Endothelial cell of umbilical vein (primary cell): ENCODE data around the gene GRM4. TPM values are rescaled to one million over a fixed set of nuclear protein-coding genes. Genes with fewer than 3 reads are reported as not detected.

Experiments used
- BruUV-seq: library from RNA; stranded (reverse); fragments of 400-500 nt; replicated peaks from 2 replicates; lab custom pipeline; 2021; lab: Mats Ljungman, UMichigan
- CTCF ChIA-PET: fragments of 300-600, 350-600 bp; sonication (Branson Sonifier 250); formaldehyde crosslinking; loops from one replicate; lab custom pipeline; 2021; ENCODE audit warnings: antibody characterized with exemption, inconsistent platforms; lab: Charles Lee
- POLR2A ChIA-PET: fragments of 300-600, 350-600 bp; sonication (Branson Sonifier 250); formaldehyde crosslinking; loops from one replicate; lab custom pipeline; 2021; ENCODE audit warnings: antibody characterized with exemption, inconsistent platforms; lab: Charles Lee
- DNase-seq: peaks from one replicate; pipeline ENCODE4 v3.0.0-alpha.2; 2011; ENCODE audit warnings: low read depth, low spot score
- FAIRE-seq: peaks from 2 replicates; lab custom pipeline; 2011; peaks lifted over from hg19 to GRCh38; lab: Jason Lieb, UNC
- H2AFZ ChIP-seq: 2 replicates; pipeline ENCODE4 v1.6.0; 2012; ENCODE audit warnings: low read depth, low read length, control low read depth, inconsistent platforms
- H3K27ac ChIP-seq: 2 replicates; pipeline ENCODE4 v1.5.1; 2011; ENCODE audit warnings: low read depth, mild to moderate bottlenecking, control low read depth, low read length, moderate library complexity; ENCODE audit not compliant: insufficient read depth
- H3K27me3 ChIP-seq, 2 experiments: 2 replicates each; pipeline versions ENCODE4 v1.6.0 to v1.6.1; 2011; ENCODE audit warnings: low read length in 2 of 2, mixed read lengths in 1 of 2; ENCODE audit not compliant: control insufficient read depth in 2 of 2, insufficient read depth in 2 of 2
- H3K36me3 ChIP-seq, 2 experiments: 2 replicates in 1 of 2; 3 replicates in 1 of 2; pipeline ENCODE4 v1.5.1; 2011; ENCODE audit warnings: low read length in 2 of 2, mild to moderate bottlenecking in 1 of 2, moderate library complexity in 1 of 2; ENCODE audit not compliant: control insufficient read depth in 2 of 2, insufficient read depth in 2 of 2; ENCODE audit errors: extremely low read depth in 1 of 2
- H3K4me1 ChIP-seq: 3 replicates; pipeline ENCODE4 v1.5.1; 2011; ENCODE audit warnings: mild to moderate bottlenecking, low read length; ENCODE audit not compliant: control insufficient read depth, insufficient read depth; ENCODE audit errors: extremely low read depth
- H3K4me2 ChIP-seq: 2 replicates; pipeline ENCODE4 v1.6.1; 2011; ENCODE audit warnings: low read length, control low read depth, mixed read lengths; ENCODE audit not compliant: insufficient read depth
- H3K4me3 ChIP-seq, 3 experiments: fragments of 200-600 bp in 1 of 3; sonication (generic), shearing (Covaris generic) in 1 of 3; replicated peaks in 1 of 3; 2 replicates each; pipeline ENCODE4 v1.5.1; 2011 to 2016; ENCODE audit warnings: control low read depth in 3 of 3, low read length in 3 of 3, mild to moderate bottlenecking in 2 of 3, inconsistent platforms in 1 of 3, low read depth in 1 of 3, moderate library complexity in 1 of 3; ENCODE audit not compliant: insufficient read depth in 1 of 3
- H3K79me2 ChIP-seq: 2 replicates; pipeline ENCODE4 v1.6.0; 2012; ENCODE audit warnings: low read length, inconsistent platforms; ENCODE audit not compliant: control insufficient read depth, insufficient read depth
- H3K9ac ChIP-seq: replicated peaks from 2 replicates; pipeline ENCODE3; 2011; ENCODE audit warnings: low read length, control low read depth; ENCODE audit not compliant: insufficient read depth; ENCODE audit errors: extremely low read depth
- H3K9me1 ChIP-seq: replicated peaks from 3 replicates; pipeline ENCODE4 v1.6.0; 2011; ENCODE audit warnings: mild to moderate bottlenecking, low read length; ENCODE audit not compliant: control insufficient read depth, insufficient read depth; ENCODE audit errors: extremely low read depth
- H3K9me3 ChIP-seq: replicated peaks from 2 replicates; pipeline ENCODE4 v1.5.1; 2012; ENCODE audit warnings: low read length, inconsistent platforms; ENCODE audit not compliant: control insufficient read depth, insufficient read depth
- H4K20me1 ChIP-seq: replicated peaks from 2 replicates; pipeline ENCODE3; 2011; ENCODE audit warnings: mild to moderate bottlenecking, low read length; ENCODE audit not compliant: control insufficient read depth, insufficient read depth; ENCODE audit errors: extremely low read depth
- CTCF ChIP-seq, 2 donors: IDR thresholded peaks; 1 replicate in 1 of 2; 2 replicates in 1 of 2; pipeline ENCODE4 v1.5.1; 2011; ENCODE audit warnings: low read length in 2 of 2, mild to moderate bottlenecking in 2 of 2, moderate library complexity in 2 of 2, control low read depth in 1 of 2, inconsistent platforms in 1 of 2, low read depth in 1 of 2; ENCODE audit not compliant: insufficient read depth in 1 of 2; ENCODE audit errors: extremely low read depth in 1 of 2
- EZH2 ChIP-seq: IDR thresholded peaks from 2 replicates; pipeline ENCODE4 v1.6.1; 2012; ENCODE audit warnings: borderline replicate concordance, low read depth, mild to moderate bottlenecking, moderate library complexity, low read length, inconsistent platforms; ENCODE audit not compliant: severe bottlenecking
- FOS ChIP-seq: IDR thresholded peaks from 2 replicates; pipeline ENCODE4 v1.6.1; 2011; ENCODE audit warnings: mild to moderate bottlenecking, low read length, moderate library complexity, borderline replicate concordance; ENCODE audit not compliant: insufficient read depth
- GATA2 ChIP-seq: IDR thresholded peaks from 2 replicates; pipeline ENCODE4 v1.7.0; 2011; ENCODE audit warnings: low read depth, mild to moderate bottlenecking, moderate library complexity, mixed read lengths, low read length; ENCODE audit not compliant: insufficient read length, insufficient read depth
- JUN ChIP-seq: IDR thresholded peaks from 2 replicates; pipeline ENCODE4 v1.6.1; 2011; ENCODE audit warnings: borderline replicate concordance, low read depth; ENCODE audit not compliant: insufficient read length, insufficient read depth
- MYC ChIP-seq: IDR thresholded peaks from one replicate; pipeline ENCODE4 v1.6.1; 2011; ENCODE audit warnings: mild to moderate bottlenecking, low read depth, low read length
- POLR2A ChIP-seq: IDR thresholded peaks from 2 replicates; pipeline ENCODE4 v1.6.1; 2012; ENCODE audit warnings: low read depth, mild to moderate bottlenecking, control low read depth, low read length
- POLR2AphosphoS5 ChIP-seq: IDR thresholded peaks from 2 replicates; pipeline ENCODE4 v1.6.1; 2012; ENCODE audit warnings: low read depth, mild to moderate bottlenecking, control low read depth, low read length, moderate library complexity; ENCODE audit not compliant: insufficient read depth
- dilution Hi-C: fragments of 300-500 bp; cut with MboI; formaldehyde crosslinking; loops from one replicate; pipeline ENCODE4 v1.15.0; 2019; ENCODE audit warnings: low sequenced_read_pairs; ENCODE audit not compliant: extremely low pct_ligation_motif_present
- intact Hi-C: fragments of 100-400 bp; cut with micrococcal nuclease; formaldehyde crosslinking; loops from one replicate; pipeline ENCODE4 v1.10.0; 2022
- polyA plus RNA-seq, 4 experiments: library from polyadenylated mRNA; depleted of rRNA in 3 of 4; stranded (reverse) in 3 of 4; unstranded in 1 of 4; fragments of >200 nt; gene quantifications; 2 replicates each; pipeline versions ENCODE4 v1.2.1 to v1.2.3, GENCODE V29; 2011 to 2012; ENCODE audit warnings: missing spikeins in 1 of 4
- total RNA-seq: library from RNA; stranded (reverse); gene quantifications from 2 replicates; pipeline ENCODE4 v1.2.3, GENCODE V29; 2021
- TF ChIP-seq, protein P1 (sequence below): IDR thresholded peaks from 2 replicates; pipeline ENCODE4 v1.6.1; 2011; ENCODE audit not compliant: insufficient read depth, insufficient read length

The GRM4 gene
- total and polyA plus RNA-seq, 2 donors (not counting 3 experiments of a cell fraction or from before 2014, with no cell fraction given), result 0.03 TPM; not detected in 1

DNA sequence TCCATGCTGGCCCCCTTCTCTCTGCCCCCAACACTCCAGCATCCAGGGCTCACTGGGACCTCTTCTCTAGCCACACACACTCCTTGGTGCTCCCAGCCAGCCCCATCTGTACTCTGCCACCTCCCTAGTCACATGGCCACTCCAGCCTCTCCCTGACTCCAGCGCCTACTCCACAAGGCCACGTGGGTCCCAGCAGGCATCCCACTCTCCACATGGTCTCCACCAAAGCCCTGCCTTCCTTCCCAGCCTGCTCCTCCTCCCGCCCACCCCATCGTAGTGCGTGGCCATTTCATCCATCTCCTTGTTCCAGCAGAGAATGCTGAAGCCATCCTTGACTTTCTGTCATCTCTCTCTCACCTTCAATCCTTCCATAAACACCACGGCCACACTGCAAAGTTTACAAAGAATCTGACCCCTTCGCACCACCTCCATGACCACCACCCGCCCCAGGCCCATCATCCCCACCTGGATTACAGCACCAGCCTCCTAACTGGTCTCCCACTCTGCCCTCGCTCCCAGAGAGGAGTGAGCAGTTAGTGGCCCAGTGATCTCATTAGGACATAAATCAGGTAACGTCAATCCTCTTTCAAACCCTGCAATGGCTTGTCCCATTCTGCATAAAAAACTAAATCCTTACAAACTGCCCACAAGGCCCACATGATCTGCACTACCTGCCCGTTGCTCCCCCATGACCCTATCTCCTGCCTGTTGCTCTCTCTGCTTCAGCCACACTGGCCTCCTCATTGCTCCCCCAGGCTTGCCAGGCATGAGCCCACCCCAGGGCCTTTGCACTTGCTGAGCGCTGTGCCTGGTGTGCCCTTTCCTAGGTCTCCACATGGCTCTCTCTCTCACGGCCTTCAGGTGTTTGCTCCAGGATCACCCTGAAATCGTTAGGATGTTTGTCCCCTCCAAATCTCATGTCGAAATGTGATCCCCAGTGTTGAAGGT is 96.2 kb downstream of the GRM4 start:
- Histone ChIP-seq H3K4me2 (no peak overlapping the region), H4K20me1 (no peaks in the 10 kb centered on the region), H3K36me3 (no peaks in the 10 kb centered on the region), H3K79me2 (no peaks in the 10 kb centered on the region), H3K9me3 (no peaks in the 10 kb centered on the region), H3K9ac (no peak overlapping the region), H3K27me3 (peaks cover 1 to 3% of the 10 kb centered on the region in 2 experiments), H3K27ac (no peak overlapping the region), H3K9me1 (no peaks in the 10 kb centered on the region), H3K4me3 (no peak overlapping the region), H2AFZ (no peak overlapping the region), H3K4me1 (no peaks in the 10 kb centered on the region)
- TF ChIP-seq EZH2, result no peak
- no peak for TF ChIP-seq POLR2AphosphoS5
- TF ChIP-seq POLR2A, result no peak
- TF ChIP-seq, protein P1, sequence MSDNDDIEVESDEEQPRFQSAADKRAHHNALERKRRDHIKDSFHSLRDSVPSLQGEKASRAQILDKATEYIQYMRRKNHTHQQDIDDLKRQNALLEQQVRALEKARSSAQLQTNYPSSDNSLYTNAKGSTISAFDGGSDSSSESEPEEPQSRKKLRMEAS, result no peak
- TF ChIP-seq GATA2, result no peak
- no peak for TF ChIP-seq MYC
- no peak for TF ChIP-seq JUN
- no peak for TF ChIP-seq FOS
- TF ChIP-seq CTCF (IDR thresholded peaks at IDR 0.05; ENCODE audit: extremely low read depth in 1 of 2, insufficient read depth in 1 of 2, low read depth in 1 of 2, low read length in 2 of 2), result no peak
- no peak for FAIRE-seq
- dilution Hi-C loops, result no loop called here
- intact Hi-C loops, result no loop called here
- no TSS peak for BruUV-seq
- ChIA-PET POLR2A (no interaction called here), CTCF (no interaction called here)
- no peak for DNase-seq
